Psoas muscle (tissue), 8 donors: ENCODE data around the gene VWA7. TPM values are rescaled to one million over a fixed set of nuclear protein-coding genes. Genes with fewer than 3 reads are reported as not detected.

Experiments
- ATAC-seq, 4 donors: fragments of 200-7000 bp; cut with Tn5 transposase; one replicate each; pipeline ENCODE4 v1.9.1; 2020; ENCODE audit warnings: moderate library complexity in 3 of 4, mild to moderate bottlenecking in 2 of 4
- DNase-seq, 2 donors: peaks; one replicate each; pipeline ENCODE4 v3.0.0-alpha.2; 2020
- H3K27ac ChIP-seq: fragments of 200-600 bp; one replicate; pipeline ENCODE4 v1.8.0; 2022
- H3K27me3 ChIP-seq, 3 donors: fragments of 200-600 bp in 1 of 3; one replicate each; pipeline versions ENCODE4 v1.6.1 to v1.8.0; 2013 to 2022; ENCODE audit warnings: low read length in 2 of 3, mild to moderate bottlenecking in 2 of 3, moderate library complexity in 1 of 3; ENCODE audit not compliant: insufficient read depth in 3 of 3
- H3K36me3 ChIP-seq, 2 donors: fragments of 200-600 bp in 1 of 2; one replicate each; pipeline versions ENCODE4 v1.6.1 to v1.8.0; 2013 to 2022; ENCODE audit warnings: low read depth in 1 of 2, mild to moderate bottlenecking in 1 of 2, moderate library complexity in 1 of 2; ENCODE audit not compliant: insufficient read depth in 1 of 2
- H3K4me1 ChIP-seq: fragments of 200-600 bp; one replicate; pipeline ENCODE4 v1.8.0; 2022
- H3K4me3 ChIP-seq: fragments of 200-600 bp; one replicate; pipeline ENCODE4 v1.8.0; 2022; ENCODE audit warnings: mild to moderate bottlenecking
- H3K9me3 ChIP-seq: fragments of 200-600 bp; one replicate; pipeline ENCODE4 v1.8.0; 2022
- WGBS, 3 donors: extraction: QIAGEN DNeasy Blood & Tissue Kit; methylation state at CpG; one replicate each; pipeline versions ENCODE4 v1.1.6 to v1.1.7; 2013; 5-methylcytosine and 5-hydroxymethylcytosine counted together
- intact Hi-C, 2 donors: fragments of 100-400 bp; cut with DNase I; formaldehyde crosslinking; loops; one replicate each; pipeline versions ENCODE4 v1.11.0 to v1.14.2; 2022
- polyA plus RNA-seq, 3 donors: library from polyadenylated mRNA; stranded (reverse); fragments of 200-250 nt; gene quantifications; one replicate each; pipeline ENCODE4 v1.2.3, GENCODE V29; 2013
- total RNA-seq, 4 donors: library from RNA; stranded (reverse); fragmentation: NEBNext Ultra II Directional in 2 of 4; extraction: Animal tissue kit (Norgen Biotek cat#: 25700) in 2 of 4; gene quantifications; one replicate each; pipeline versions ENCODE4 v1.2.1 to v1.2.4, GENCODE V29; 2021 to 2023
- TF ChIP-seq, protein P1 (sequence below): fragments of 200-600 bp; IDR thresholded peaks from one replicate; pipeline ENCODE4 v1.8.0; 2022; ENCODE audit warnings: antibody characterized with exemption
- donor health status: healthy with polysubstance abuse.
- donor health status: DM: no; HTN: no; CAD: no; lungs with moderate emphysema.
- donor health status: Bipolar disorder and iron deficiency.
- donor health status: healthy.
- donor health status: DM: yes; HTN: yes; CAD: no.
- donor health status: DM: no; HTN: no; CAD: no.
- donor health status: DM: no; HTN: no; CAD: no.
- donor health status: DM: yes; HTN: yes; CAD: no.

VWA7 gene
- total and polyA plus RNA-seq, 7 donors = 0.76 to 8.0 (median 5.2) TPM

DNA sequence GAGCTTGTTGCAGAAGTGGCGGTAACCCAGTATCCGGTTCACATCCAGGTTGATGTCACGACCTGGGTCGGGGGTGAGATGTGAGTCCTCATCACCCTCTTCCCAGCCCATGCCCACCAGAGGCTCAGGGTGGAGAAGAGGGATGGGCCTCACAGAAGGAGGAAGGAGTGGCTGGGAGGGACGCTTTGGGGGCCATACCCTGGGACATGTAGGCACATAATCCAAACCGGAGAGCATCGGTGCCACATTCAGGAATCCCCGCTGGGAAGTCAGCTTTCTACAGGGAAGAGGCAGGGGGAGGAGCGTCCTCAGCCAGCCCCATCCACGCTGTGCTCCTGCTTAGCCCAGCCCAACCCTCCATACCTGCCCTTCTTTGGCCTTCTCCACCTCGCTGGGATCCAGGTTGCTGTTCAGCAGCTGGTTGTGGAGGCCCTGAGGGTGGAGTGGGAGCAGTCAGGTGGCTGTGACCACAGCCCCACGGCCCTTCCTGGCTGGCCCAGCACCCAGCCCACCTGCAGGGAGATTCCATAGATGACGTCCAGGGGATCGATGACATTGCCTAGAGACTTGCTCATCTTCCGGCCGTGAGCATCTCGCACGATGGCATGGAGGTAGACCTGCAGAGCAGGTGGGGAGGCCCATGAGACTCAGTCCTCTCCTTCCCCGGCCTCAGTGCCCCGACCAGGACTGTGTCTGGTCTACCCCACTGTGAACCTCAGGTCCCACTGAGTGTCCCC, 3.5 kb upstream of the VWA7 start:
- ATAC-seq = no peak
- DNase-seq = no peak
- intact Hi-C loops = no loop called here
- Histone ChIP-seq H3K9me3 (no peaks in the 10 kb centered on the region), H3K4me1 (peaks cover 17% of the 10 kb centered on the region), H3K27me3 (no peaks in the 10 kb centered on the region), H3K4me3 (no peak overlapping the region), H3K36me3 (peaks cover 0 to 77% of the 10 kb centered on the region in 2 donors), H3K27ac (no peak overlapping the region)
- TF ChIP-seq, protein P1, sequence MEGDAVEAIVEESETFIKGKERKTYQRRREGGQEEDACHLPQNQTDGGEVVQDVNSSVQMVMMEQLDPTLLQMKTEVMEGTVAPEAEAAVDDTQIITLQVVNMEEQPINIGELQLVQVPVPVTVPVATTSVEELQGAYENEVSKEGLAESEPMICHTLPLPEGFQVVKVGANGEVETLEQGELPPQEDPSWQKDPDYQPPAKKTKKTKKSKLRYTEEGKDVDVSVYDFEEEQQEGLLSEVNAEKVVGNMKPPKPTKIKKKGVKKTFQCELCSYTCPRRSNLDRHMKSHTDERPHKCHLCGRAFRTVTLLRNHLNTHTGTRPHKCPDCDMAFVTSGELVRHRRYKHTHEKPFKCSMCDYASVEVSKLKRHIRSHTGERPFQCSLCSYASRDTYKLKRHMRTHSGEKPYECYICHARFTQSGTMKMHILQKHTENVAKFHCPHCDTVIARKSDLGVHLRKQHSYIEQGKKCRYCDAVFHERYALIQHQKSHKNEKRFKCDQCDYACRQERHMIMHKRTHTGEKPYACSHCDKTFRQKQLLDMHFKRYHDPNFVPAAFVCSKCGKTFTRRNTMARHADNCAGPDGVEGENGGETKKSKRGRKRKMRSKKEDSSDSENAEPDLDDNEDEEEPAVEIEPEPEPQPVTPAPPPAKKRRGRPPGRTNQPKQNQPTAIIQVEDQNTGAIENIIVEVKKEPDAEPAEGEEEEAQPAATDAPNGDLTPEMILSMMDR = no peak
- WGBS, 3 donors = 85 to 92% (median 88%) methylated on average over 20 of the region's 20 CpGs

DNA sequence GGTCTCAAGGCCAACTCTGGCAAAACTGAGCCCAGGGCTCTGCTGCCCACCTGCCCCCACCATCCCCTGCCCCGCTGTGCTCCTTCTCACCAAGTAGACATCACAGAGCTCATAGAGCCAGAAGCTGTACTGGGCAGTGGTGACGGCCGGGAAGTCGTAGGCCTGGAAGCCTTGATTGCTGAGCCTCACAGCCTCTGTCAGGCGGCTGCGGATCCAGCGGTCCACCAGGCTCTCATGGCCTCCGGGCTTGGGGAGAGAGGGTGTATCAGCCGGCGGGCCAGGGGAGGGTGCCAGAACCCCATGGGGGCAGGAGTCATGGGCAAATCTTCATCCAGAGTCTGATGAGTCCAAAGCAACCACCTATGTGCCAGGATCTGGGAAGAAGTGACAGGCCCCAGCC, 2.8 kb upstream of the VWA7 start:
- intact Hi-C loops = loop anchor here in 1 of 2 donors (10.0 kb wide), 1 partner anchor 85 kb away; the partner anchor contains the start of gene NEU1
- Histone ChIP-seq H3K9me3 (no peaks in the 10 kb centered on the region), H3K27ac (no peak overlapping the region), H3K36me3 (peaks cover 0 to 70% of the 10 kb centered on the region in 2 donors), H3K27me3 (no peaks in the 10 kb centered on the region), H3K4me1 (peaks cover 17% of the 10 kb centered on the region), H3K4me3 (no peak overlapping the region)
- DNase-seq (no peak), ATAC-seq (no peak)
- TF ChIP-seq, protein P1 = no peak
- WGBS, 3 donors = 91 to 97% (median 92%) methylated on average over 10 of the region's 10 CpGs

DNA sequence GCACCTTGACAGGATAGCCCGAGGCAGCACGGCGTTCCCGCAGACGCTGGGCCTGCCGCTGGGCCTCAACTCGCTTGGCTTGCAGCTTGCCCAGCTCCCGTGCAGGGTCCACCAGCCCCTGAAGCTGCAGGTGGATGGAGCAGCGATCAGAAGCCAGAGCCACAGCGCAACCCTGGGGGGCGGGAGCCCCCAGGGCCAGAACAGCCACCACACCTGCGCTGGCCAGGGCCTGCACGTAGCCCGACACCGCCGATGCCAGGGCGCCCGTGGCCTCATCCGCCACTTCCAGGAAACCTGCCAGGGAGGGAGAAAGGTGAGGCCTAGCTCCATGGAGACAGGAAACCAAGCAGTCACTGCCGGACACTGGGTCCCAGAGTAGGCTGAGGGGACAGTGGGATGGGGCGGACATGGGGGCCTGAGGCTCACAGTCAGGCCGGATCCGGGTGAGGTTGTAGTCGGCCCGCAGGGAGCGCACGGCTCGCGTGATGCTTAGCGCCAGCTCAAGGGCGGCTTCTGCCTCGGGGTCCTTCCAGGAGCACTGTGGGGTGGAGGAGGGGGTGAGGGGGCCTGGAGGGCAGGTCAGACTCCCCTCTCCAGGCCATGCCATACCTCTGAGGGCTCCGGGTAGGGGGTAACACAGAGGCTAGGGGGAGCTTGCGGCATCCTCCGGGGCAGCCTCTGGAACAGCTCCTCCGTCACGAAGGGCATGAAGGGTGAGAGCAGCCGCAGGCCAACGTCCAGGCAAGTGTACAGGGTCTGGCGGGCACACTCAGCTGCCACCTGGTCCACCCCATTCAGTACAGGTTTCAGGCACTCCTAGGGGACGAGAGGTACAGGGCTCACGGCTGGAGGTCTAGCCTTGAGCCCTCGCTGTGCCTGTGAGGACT, 2.1 kb upstream of the VWA7 start:
- DNase-seq = no peak
- H3K4me3 ChIP-seq = no peak overlapping the region
- peaks cover 0 to 63% of the 10 kb centered on the region in 2 donors for H3K36me3 ChIP-seq
- ATAC-seq = no peak
- peaks cover 17% of the 10 kb centered on the region for H3K4me1 ChIP-seq
- H3K27ac ChIP-seq = peak overlapping the region; percentile 2
- intact Hi-C loops = loop anchor here in 1 of 2 donors (10.0 kb wide), 1 partner anchor 86 kb away; the partner anchor contains the start of gene NEU1
- no peaks in the 10 kb centered on the region for H3K9me3 ChIP-seq
- H3K27me3 ChIP-seq = no peaks in the 10 kb centered on the region
- TF ChIP-seq, protein P1 = no peak
- WGBS, 3 donors = 88 to 91% (median 89%) methylated on average over 39 to 43 of the region's 43 CpGs

DNA sequence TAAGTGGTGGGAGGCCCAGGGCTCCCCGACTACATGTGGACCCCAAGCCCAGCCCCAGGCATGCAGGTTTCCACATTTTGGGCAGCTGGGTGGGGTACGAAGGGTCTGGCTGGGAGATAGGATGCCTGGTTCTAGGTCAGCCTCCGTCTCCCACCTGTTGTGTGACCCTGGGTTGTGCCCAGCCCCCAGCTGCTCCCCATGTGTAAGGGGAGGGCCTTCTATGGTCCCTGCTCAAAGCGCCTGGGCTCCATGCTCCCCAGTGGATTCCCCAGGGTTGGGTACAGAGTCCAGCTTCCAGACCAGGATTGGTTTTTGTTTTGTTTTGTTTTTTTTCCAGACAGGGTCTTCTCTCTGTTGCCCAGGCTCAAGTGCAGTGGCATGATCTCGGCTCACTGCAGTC, 1.1 kb upstream of the VWA7 start:
- no peak for ATAC-seq
- intact Hi-C loops = loop anchor here in 1 of 2 donors (10.0 kb wide), 1 partner anchor 87 kb away; the partner anchor contains the start of gene NEU1

More for the DNA sequence above, 1.1 kb upstream of the VWA7 start:
- Histone ChIP-seq H3K4me3 (no peak overlapping the region), H3K36me3 (peaks cover 0 to 53% of the 10 kb centered on the region in 2 donors), H3K27ac (peak overlapping the region; percentile 88), H3K9me3 (no peaks in the 10 kb centered on the region), H3K4me1 (peaks cover 17% of the 10 kb centered on the region), H3K27me3 (no peaks in the 10 kb centered on the region)
- TF ChIP-seq, protein P1 = no peak
- WGBS, 3 donors = 86 to 89% (median 86%) methylated on average over 5 of the region's 5 CpGs
- no peak for DNase-seq
